OCI-LY1 (cell line): ENCODE results near the gene ESR2.

ENCODE experiments used
- H2AFZ ChIP-seq: fragments of 200-600 bp; sonication (generic), shearing (Covaris generic); 2 replicates; pipeline ENCODE4 v1.6.0; 2014; ENCODE audit warnings: antibody characterized with exemption, mild to moderate bottlenecking, low read length
- H3F3A ChIP-seq: fragments of 200-600 bp; sonication (generic), shearing (Covaris generic); 2 replicates; pipeline ENCODE4 v1.6.0; 2014; ENCODE audit warnings: mild to moderate bottlenecking, antibody characterized with exemption, low read length, moderate library complexity; ENCODE audit not compliant: insufficient read depth
- H3K27ac ChIP-seq: fragments of 200-600 bp; sonication (generic); 2 replicates; pipeline ENCODE4 v1.5.1; 2014; ENCODE audit warnings: low read length, mixed run types, mild to moderate bottlenecking, low read depth; ENCODE audit not compliant: poor library complexity, severe bottlenecking
- H3K27me3 ChIP-seq: fragments of 200-600 bp; sonication (generic); 2 replicates; pipeline ENCODE4 v1.6.0; 2014; ENCODE audit warnings: antibody characterized with exemption, mild to moderate bottlenecking, low read length, moderate library complexity; ENCODE audit not compliant: insufficient read depth
- H3K36me3 ChIP-seq: fragments of 200-600 bp; sonication (generic); 2 replicates; pipeline ENCODE4 v1.6.1; 2014; ENCODE audit warnings: mild to moderate bottlenecking, antibody characterized with exemption, low read length, moderate library complexity, mixed read lengths; ENCODE audit not compliant: insufficient read depth
- H3K4me1 ChIP-seq: fragments of 200-600 bp; sonication (generic); 2 replicates; pipeline ENCODE4 v1.5.1; 2014; ENCODE audit warnings: mild to moderate bottlenecking, low read length, moderate library complexity; ENCODE audit not compliant: insufficient read depth, severe bottlenecking
- H3K4me2 ChIP-seq: fragments of 200-600 bp; sonication (generic), shearing (Covaris generic); 2 replicates; pipeline ENCODE4 v1.6.1; 2014; ENCODE audit warnings: low read length
- H3K4me3 ChIP-seq: fragments of 200-600 bp; sonication (generic); 2 replicates; pipeline ENCODE4 v1.5.1; 2014; ENCODE audit warnings: low read length, low read depth, mild to moderate bottlenecking, mixed read lengths; ENCODE audit not compliant: poor library complexity, severe bottlenecking
- H3K79me2 ChIP-seq: fragments of 200-600 bp; shearing (Covaris generic); 2 replicates; pipeline ENCODE4 v1.6.1; 2016; ENCODE audit warnings: mixed run types, low read length, mixed read lengths; ENCODE audit not compliant: insufficient read depth
- H3K9ac ChIP-seq: fragments of 200-600 bp; sonication (generic), shearing (Covaris generic); 2 replicates; pipeline ENCODE4 v1.6.1; 2014; ENCODE audit warnings: mild to moderate bottlenecking, low read length, mixed read lengths
- H3K9me2 ChIP-seq: fragments of 200-600 bp; sonication (generic), shearing (Covaris generic); 2 replicates; pipeline ENCODE4 v1.6.1; 2014; ENCODE audit warnings: low read depth, mild to moderate bottlenecking, low read length, mixed read lengths
- H3K9me3 ChIP-seq: fragments of 200-600 bp; shearing (Covaris generic); 2 replicates; pipeline ENCODE4 v1.6.1; 2014; ENCODE audit warnings: low read length, mixed read lengths
- H4K20me1 ChIP-seq: fragments of 200-600 bp; sonication (generic), shearing (Covaris generic); 2 replicates; pipeline ENCODE4 v1.6.0; 2016; ENCODE audit warnings: mild to moderate bottlenecking, low read length; ENCODE audit not compliant: insufficient read depth
- CTCF ChIP-seq: fragments of 200-600 bp; sonication (generic), shearing (Covaris generic); IDR thresholded peaks from 2 replicates; pipeline ENCODE4 v1.5.1; 2017; ENCODE audit warnings: mild to moderate bottlenecking, antibody characterized with exemption, low read length, moderate library complexity, mixed read lengths
- EZH2 ChIP-seq: fragments of 200-600 bp; sonication (generic), shearing (Covaris generic); IDR thresholded peaks from 2 replicates; pipeline ENCODE4 v1.8.0; 2017; ENCODE audit warnings: borderline replicate concordance, mixed run types, mild to moderate bottlenecking, antibody characterized with exemption, low read length, moderate library complexity, mixed read lengths

ESR2 gene

DNA sequence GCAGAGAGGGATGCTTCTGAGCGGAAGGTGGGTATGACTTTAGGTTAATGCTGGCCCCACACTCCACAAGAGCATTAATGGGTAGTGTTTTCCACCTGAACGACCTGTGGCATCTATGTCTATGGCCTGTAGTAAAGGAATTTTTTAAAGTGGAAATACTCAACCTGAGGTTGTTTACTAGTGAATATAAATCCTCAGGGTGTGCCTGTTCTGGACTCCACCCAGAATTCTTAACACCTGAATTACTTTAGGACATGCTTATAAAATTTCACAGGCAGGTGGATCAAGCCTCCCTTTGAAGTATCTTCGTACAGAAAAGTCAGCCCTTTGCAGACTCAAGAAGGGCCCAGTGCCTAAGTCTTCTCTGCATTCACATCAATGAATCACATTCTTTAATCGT is 196.1 kb downstream of the ESR2 start:
- peaks cover 75% of the 10 kb centered on the region for H3K36me3 ChIP-seq
- H3K9me2 ChIP-seq = no peaks in the 10 kb centered on the region
- H3K4me2 ChIP-seq = no peak overlapping the region
- no peak overlapping the region for H3K9ac ChIP-seq
- no peaks in the 10 kb centered on the region for H3K9me3 ChIP-seq
- H3K4me1 ChIP-seq = no peaks in the 10 kb centered on the region
- no peaks in the 10 kb centered on the region for H4K20me1 ChIP-seq
- no peaks in the 10 kb centered on the region for H3K79me2 ChIP-seq
- TF ChIP-seq EZH2 (no peak), CTCF (no peak)
- H2AFZ ChIP-seq = no peak overlapping the region
- H3F3A ChIP-seq = 0 out of 2 replicates have a peak, but pooled peaks cover 3% of the 10 kb centered on the region
- no peak overlapping the region for H3K27ac ChIP-seq
- no peaks in the 10 kb centered on the region for H3K27me3 ChIP-seq
- no peak overlapping the region for H3K4me3 ChIP-seq

- Histone ChIP-seq H3K9me3 (no peaks in the 10 kb centered on the region), H3F3A (0 out of 2 replicates have a peak, but pooled peaks cover 3% of the 10 kb centered on the region), H4K20me1 (no peaks in the 10 kb centered on the region), H3K4me2 (no peak overlapping the region), H3K27me3 (no peaks in the 10 kb centered on the region), H3K9me2 (no peaks in the 10 kb centered on the region), H3K36me3 (peaks cover 73% of the 10 kb centered on the region), H3K4me3 (no peak overlapping the region), H3K9ac (no peak overlapping the region), H3K27ac (no peak overlapping the region), H3K4me1 (no peaks in the 10 kb centered on the region), H3K79me2 (no peaks in the 10 kb centered on the region), H2AFZ (no peak overlapping the region)
- TF ChIP-seq CTCF = no peak
- TF ChIP-seq EZH2 = no peak
Measured at GRCh38 chr14:64095620-64096019, 198.6 kb downstream of the ESR2 start.

- H3K9me3 ChIP-seq = no peaks in the 10 kb centered on the region
- H3K79me2 ChIP-seq = no peaks in the 10 kb centered on the region
- H2AFZ ChIP-seq = no peak overlapping the region
- no peak overlapping the region for H3K4me3 ChIP-seq
- H3K27ac ChIP-seq = no peak overlapping the region
- H3K27me3 ChIP-seq = no peaks in the 10 kb centered on the region
- no peaks in the 10 kb centered on the region for H3K9me2 ChIP-seq
- H3K9ac ChIP-seq = no peak overlapping the region
- no peak overlapping the region for H3K4me2 ChIP-seq
- H3K4me1 ChIP-seq = no peaks in the 10 kb centered on the region
- H3K36me3 ChIP-seq = peaks cover 70% of the 10 kb centered on the region; the same call in 1 of the 2 replicates
- TF ChIP-seq CTCF (no peak), EZH2 (no peak)
- 0 out of 2 replicates have a peak, but pooled peaks cover 3% of the 10 kb centered on the region for H3F3A ChIP-seq
- no peaks in the 10 kb centered on the region for H4K20me1 ChIP-seq
Measured at GRCh38 chr14:64092940-64093339, 201.2 kb downstream of the ESR2 start.
